Measurements from ENCODE around the gene ZNG1A.
"Not testable (repeated sequence)": the region's sequence is repeated elsewhere in the genome, so short reads cannot be mapped to it uniquely, and the experiment has no call there.

Gene ZNG1A

DNA sequence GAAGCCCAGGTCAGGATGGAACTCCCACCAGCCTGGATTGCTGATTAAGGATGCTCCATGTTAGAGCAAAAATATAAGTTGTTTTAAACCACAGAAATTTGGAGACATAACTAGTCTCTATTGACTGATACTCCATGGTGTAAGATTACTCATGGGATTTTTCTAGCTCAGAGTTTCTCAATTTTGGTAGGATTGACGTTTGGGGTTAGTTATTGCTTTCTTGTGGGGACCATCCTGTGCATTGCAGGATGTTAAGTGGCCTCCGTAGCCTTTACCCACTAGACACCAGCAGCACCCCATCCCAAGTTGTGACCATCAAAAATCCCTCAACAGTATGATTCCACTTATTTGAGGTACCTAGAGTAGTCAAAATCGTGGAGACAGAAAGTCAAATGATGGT lies 80.1 kb downstream of the ZNG1A start:
- not testable (repeated sequence) for H2AK5ac ChIP-seq (ENCODE audit: low read length); H4K8ac ChIP-seq (ENCODE audit: low read depth, low read length); DNase-seq; H2BK120ac ChIP-seq (ENCODE audit: low read depth, low read length); H3K36me3 ChIP-seq (ENCODE audit: control insufficient read depth, insufficient read depth, low read length); H2BK5ac ChIP-seq (ENCODE audit: low read length); H2BK15ac ChIP-seq (replicated peaks; ENCODE audit: low read depth); H4K5ac ChIP-seq (ENCODE audit: low read length); H3K4me1 ChIP-seq (ENCODE audit: control insufficient read depth, low read depth, low read length); H3K23ac ChIP-seq (ENCODE audit: low read length); H3K27ac ChIP-seq (ENCODE audit: low read depth, low read length); H3K9ac ChIP-seq (ENCODE audit: low read length); H3K56ac ChIP-seq (ENCODE audit: low read length); H3K4me3 ChIP-seq (ENCODE audit: low read length); H3K27me3 ChIP-seq (ENCODE audit: insufficient read depth, low read length, poor library complexity); H3K79me1 ChIP-seq (ENCODE audit: low read length); H3K79me2 ChIP-seq (ENCODE audit: control insufficient read depth, insufficient read depth, low read length); H3K4me2 ChIP-seq (ENCODE audit: low read length); H3K18ac ChIP-seq (ENCODE audit: low read length); H3K4ac ChIP-seq (ENCODE audit: low read depth, low read length)
- no CpG with 5 or more reads among the region's 3 CpGs for WGBS (ENCODE audit: extremely low coverage, insufficient coverage, low lambda C conversion rate)

DNA sequence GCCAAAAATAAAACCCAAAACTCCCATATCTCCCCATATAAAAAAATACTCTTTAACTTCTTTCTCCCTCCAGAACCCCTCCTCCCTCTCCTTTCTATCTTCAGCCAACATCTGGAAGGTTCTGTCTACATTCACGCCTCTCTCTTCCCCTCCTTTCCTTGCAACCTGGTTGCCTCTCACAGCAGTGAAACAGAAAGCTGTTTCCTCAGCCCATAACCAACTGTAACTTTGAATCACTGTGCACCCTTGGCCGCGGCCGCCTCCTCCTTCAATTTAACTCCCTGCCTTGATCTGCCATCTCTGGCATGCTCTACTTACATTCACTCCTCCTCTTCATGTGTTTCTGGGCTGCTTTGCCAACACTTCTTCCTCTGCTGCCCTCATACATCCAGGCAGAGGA lies 83.9 kb downstream of the ZNG1A start:
- not testable (repeated sequence) for H3K27me3 ChIP-seq (ENCODE audit: insufficient read depth, low read length, poor library complexity); H3K27ac ChIP-seq (ENCODE audit: low read depth, low read length); H3K4ac ChIP-seq (ENCODE audit: low read depth, low read length); H3K18ac ChIP-seq (ENCODE audit: low read length); H2BK120ac ChIP-seq (ENCODE audit: low read depth, low read length); H3K79me2 ChIP-seq (ENCODE audit: control insufficient read depth, insufficient read depth, low read length); H2BK5ac ChIP-seq (ENCODE audit: low read length); H3K9ac ChIP-seq (ENCODE audit: low read length); H2AK5ac ChIP-seq (ENCODE audit: low read length); H3K4me1 ChIP-seq (ENCODE audit: control insufficient read depth, low read depth, low read length); H3K36me3 ChIP-seq (ENCODE audit: control insufficient read depth, insufficient read depth, low read length); H3K56ac ChIP-seq (ENCODE audit: low read length); DNase-seq; H3K4me2 ChIP-seq (ENCODE audit: low read length); H4K8ac ChIP-seq (ENCODE audit: low read depth, low read length); H3K4me3 ChIP-seq (ENCODE audit: low read length); H3K23ac ChIP-seq (ENCODE audit: low read length); H4K5ac ChIP-seq (ENCODE audit: low read length); H3K79me1 ChIP-seq (ENCODE audit: low read length); H2BK15ac ChIP-seq (replicated peaks; ENCODE audit: low read depth)
- WGBS (ENCODE audit: extremely low coverage, insufficient coverage, low lambda C conversion rate) = no CpG with 5 or more reads among the region's 4 CpGs

DNA sequence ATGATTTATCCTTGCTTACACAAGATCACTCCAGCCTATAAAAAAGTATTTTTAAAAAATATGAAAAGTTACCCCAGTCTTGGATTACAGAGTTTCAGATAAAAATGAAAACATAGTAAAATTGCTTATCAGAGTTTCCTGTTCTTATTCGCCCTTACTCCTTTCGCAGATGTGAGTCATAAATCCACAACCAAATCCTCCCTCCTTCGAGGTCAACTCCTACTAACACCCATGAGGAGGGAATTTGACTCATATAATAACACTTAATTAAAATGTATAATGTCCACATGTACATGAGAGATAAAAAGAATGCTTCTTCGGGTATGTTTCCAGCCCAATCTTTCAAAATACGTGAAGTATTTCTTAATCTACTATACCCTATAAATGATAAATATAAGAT lies 84.5 kb downstream of the ZNG1A start:
- not testable (repeated sequence) for H2BK15ac ChIP-seq (replicated peaks; ENCODE audit: low read depth); H3K4me2 ChIP-seq (ENCODE audit: low read length); H3K27me3 ChIP-seq (ENCODE audit: insufficient read depth, low read length, poor library complexity); H2AK5ac ChIP-seq (ENCODE audit: low read length); H3K79me2 ChIP-seq (ENCODE audit: control insufficient read depth, insufficient read depth, low read length); H3K36me3 ChIP-seq (ENCODE audit: control insufficient read depth, insufficient read depth, low read length); H3K4me3 ChIP-seq (ENCODE audit: low read length); H2BK5ac ChIP-seq (ENCODE audit: low read length); H3K4ac ChIP-seq (ENCODE audit: low read depth, low read length); DNase-seq; H4K8ac ChIP-seq (ENCODE audit: low read depth, low read length); H4K5ac ChIP-seq (ENCODE audit: low read length); H3K79me1 ChIP-seq (ENCODE audit: low read length); H3K4me1 ChIP-seq (ENCODE audit: control insufficient read depth, low read depth, low read length); H3K56ac ChIP-seq (ENCODE audit: low read length); H3K18ac ChIP-seq (ENCODE audit: low read length); H2BK120ac ChIP-seq (ENCODE audit: low read depth, low read length); H3K23ac ChIP-seq (ENCODE audit: low read length); H3K9ac ChIP-seq (ENCODE audit: low read length); H3K27ac ChIP-seq (ENCODE audit: low read depth, low read length)
- no CpG with 5 or more reads among the region's 5 CpGs for WGBS (ENCODE audit: extremely low coverage, insufficient coverage, low lambda C conversion rate)

DNA sequence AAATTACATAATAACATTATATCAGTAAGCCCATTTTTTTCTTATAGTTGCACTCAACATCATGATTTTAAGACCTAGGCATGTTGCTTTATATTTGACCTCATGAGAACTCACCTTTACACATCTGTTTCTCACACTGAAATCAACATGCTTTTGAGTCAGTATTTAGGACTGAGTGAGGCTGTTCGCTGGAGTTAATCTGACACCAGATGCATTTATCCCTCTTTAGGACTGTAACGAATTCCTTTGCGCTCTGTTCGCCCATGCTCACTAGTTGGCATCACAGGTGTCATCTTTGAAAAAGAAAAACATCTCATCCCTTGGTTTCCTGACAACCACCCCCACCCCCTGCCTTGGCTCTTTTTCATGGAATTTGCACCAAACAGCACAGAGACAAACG lies 84.9 kb downstream of the ZNG1A start:
- not testable (repeated sequence) for H3K27ac ChIP-seq (ENCODE audit: low read depth, low read length); H2BK120ac ChIP-seq (ENCODE audit: low read depth, low read length); H4K5ac ChIP-seq (ENCODE audit: low read length); H3K4me3 ChIP-seq (ENCODE audit: low read length); H3K36me3 ChIP-seq (ENCODE audit: control insufficient read depth, insufficient read depth, low read length); H4K8ac ChIP-seq (ENCODE audit: low read depth, low read length); H3K4me1 ChIP-seq (ENCODE audit: control insufficient read depth, low read depth, low read length); H3K9ac ChIP-seq (ENCODE audit: low read length); H3K27me3 ChIP-seq (ENCODE audit: insufficient read depth, low read length, poor library complexity); H3K79me1 ChIP-seq (ENCODE audit: low read length); H3K18ac ChIP-seq (ENCODE audit: low read length); H2AK5ac ChIP-seq (ENCODE audit: low read length); H2BK15ac ChIP-seq (replicated peaks; ENCODE audit: low read depth); DNase-seq; H3K56ac ChIP-seq (ENCODE audit: low read length); H3K79me2 ChIP-seq (ENCODE audit: control insufficient read depth, insufficient read depth, low read length); H3K4me2 ChIP-seq (ENCODE audit: low read length); H3K4ac ChIP-seq (ENCODE audit: low read depth, low read length); H2BK5ac ChIP-seq (ENCODE audit: low read length); H3K23ac ChIP-seq (ENCODE audit: low read length)
- WGBS (ENCODE audit: extremely low coverage, insufficient coverage, low lambda C conversion rate) = no CpG with 5 or more reads among the region's 5 CpGs

DNA sequence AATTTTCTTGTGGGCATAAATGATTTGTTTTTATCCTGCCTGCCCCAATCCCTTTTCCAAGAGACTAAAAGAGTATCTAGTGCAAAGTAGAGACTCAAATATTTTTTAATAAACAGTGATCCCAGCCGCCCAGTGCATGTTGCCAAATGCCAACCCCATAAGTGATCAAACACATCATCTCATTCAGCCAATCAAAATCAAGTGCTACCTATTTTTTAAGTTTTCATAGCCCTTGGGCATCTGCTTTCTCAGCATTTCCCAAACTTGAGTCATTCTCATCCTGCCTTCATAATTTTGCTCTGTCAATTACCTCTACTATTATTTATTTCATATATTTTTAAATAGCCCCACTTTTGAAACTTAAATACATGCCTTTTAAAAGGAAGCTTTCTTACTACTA lies 88.0 kb downstream of the ZNG1A start:
- not testable (repeated sequence) for H3K27ac ChIP-seq (ENCODE audit: low read depth, low read length); H2AK5ac ChIP-seq (ENCODE audit: low read length); H3K4ac ChIP-seq (ENCODE audit: low read depth, low read length); H3K9ac ChIP-seq (ENCODE audit: low read length); H3K27me3 ChIP-seq (ENCODE audit: insufficient read depth, low read length, poor library complexity); H3K79me1 ChIP-seq (ENCODE audit: low read length); DNase-seq; H3K23ac ChIP-seq (ENCODE audit: low read length); H2BK5ac ChIP-seq (ENCODE audit: low read length); H3K4me1 ChIP-seq (ENCODE audit: control insufficient read depth, low read depth, low read length); H3K18ac ChIP-seq (ENCODE audit: low read length); H4K8ac ChIP-seq (ENCODE audit: low read depth, low read length); H3K56ac ChIP-seq (ENCODE audit: low read length); H2BK120ac ChIP-seq (ENCODE audit: low read depth, low read length); H3K4me2 ChIP-seq (ENCODE audit: low read length); H2BK15ac ChIP-seq (replicated peaks; ENCODE audit: low read depth); H3K79me2 ChIP-seq (ENCODE audit: control insufficient read depth, insufficient read depth, low read length); H3K4me3 ChIP-seq (ENCODE audit: low read length); H3K36me3 ChIP-seq (ENCODE audit: control insufficient read depth, insufficient read depth, low read length); H4K5ac ChIP-seq (ENCODE audit: low read length)
- WGBS (ENCODE audit: extremely low coverage, insufficient coverage, low lambda C conversion rate) = no CpG with 5 or more reads among the region's 1 CpG

DNA sequence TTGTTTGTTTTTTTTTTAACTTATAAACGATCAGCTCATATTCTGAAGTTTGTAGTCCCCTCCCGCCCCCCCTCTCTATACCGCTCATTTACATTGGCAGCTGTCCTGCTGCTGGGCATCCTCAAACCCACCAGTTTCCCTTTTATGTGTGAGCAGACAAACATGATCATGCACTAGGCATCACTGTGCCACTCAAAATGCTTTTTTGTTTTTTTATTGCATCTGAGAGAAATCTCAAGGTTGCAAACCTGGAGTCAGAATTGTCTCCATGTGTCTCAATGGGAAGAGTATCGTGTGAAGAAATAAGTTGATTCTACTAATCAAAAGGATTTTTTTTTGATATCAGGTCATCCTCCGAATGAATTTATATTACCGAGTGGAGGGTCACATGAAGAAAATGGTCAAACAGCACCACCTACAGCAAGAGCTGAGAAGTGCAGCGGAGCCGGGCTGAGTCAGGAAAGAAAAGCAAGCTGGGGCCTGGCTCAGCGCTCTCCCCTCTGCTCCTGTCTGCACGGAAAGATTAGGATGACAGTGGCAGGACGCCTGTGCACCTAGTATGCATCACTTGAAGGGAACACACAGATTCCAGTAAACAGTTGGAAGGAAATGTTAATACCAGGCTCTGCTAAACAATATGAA lies 90.3 kb downstream of the ZNG1A start:
- not testable (repeated sequence) for H3K36me3 ChIP-seq (ENCODE audit: control insufficient read depth, insufficient read depth, low read length); H4K5ac ChIP-seq (ENCODE audit: low read length); H3K9ac ChIP-seq (ENCODE audit: low read length); H2BK15ac ChIP-seq (replicated peaks; ENCODE audit: low read depth); H3K4me2 ChIP-seq (ENCODE audit: low read length); H2AK5ac ChIP-seq (ENCODE audit: low read length); H3K4ac ChIP-seq (ENCODE audit: low read depth, low read length); DNase-seq; H3K4me1 ChIP-seq (ENCODE audit: control insufficient read depth, low read depth, low read length); H2BK120ac ChIP-seq (ENCODE audit: low read depth, low read length); H3K18ac ChIP-seq (ENCODE audit: low read length); H3K79me1 ChIP-seq (ENCODE audit: low read length); H2BK5ac ChIP-seq (ENCODE audit: low read length); H3K27me3 ChIP-seq (ENCODE audit: insufficient read depth, low read length, poor library complexity); H3K56ac ChIP-seq (ENCODE audit: low read length); H4K8ac ChIP-seq (ENCODE audit: low read depth, low read length); H3K4me3 ChIP-seq (ENCODE audit: low read length); H3K27ac ChIP-seq (ENCODE audit: low read depth, low read length); H3K79me2 ChIP-seq (ENCODE audit: control insufficient read depth, insufficient read depth, low read length); H3K23ac ChIP-seq (ENCODE audit: low read length)
- WGBS (ENCODE audit: extremely low coverage, insufficient coverage, low lambda C conversion rate) = no CpG with 5 or more reads among the region's 11 CpGs
